Neural progenitor cell (in vitro differentiated cells): ENCODE data around the gene SP140L. TPM values are rescaled to one million over a fixed set of nuclear protein-coding genes. Genes with fewer than 3 reads are reported as not detected.

Source experiments
- DNase-seq: peaks from one replicate; pipeline ENCODE4 v3.0.0-alpha.2; 2016; ENCODE audit warnings: low spot score
- H2AFZ ChIP-seq: fragments of 200-600 bp; sonication (generic); replicated peaks from 2 replicates; pipeline ENCODE4 v1.6.1; 2016; ENCODE audit warnings: antibody characterized with exemption
- H3F3A ChIP-seq: fragments of 200-600 bp; sonication (generic); 2 replicates; pipeline ENCODE4 v1.6.1; 2016; ENCODE audit warnings: antibody characterized with exemption, low read depth
- H3K27ac ChIP-seq: fragments of 200-600 bp; sonication (generic); 2 replicates; pipeline ENCODE4 v1.5.1; 2016; ENCODE audit warnings: mild to moderate bottlenecking
- H3K27me3 ChIP-seq: fragments of 200-600 bp; sonication (generic); 2 replicates; pipeline ENCODE4 v1.6.1; 2016; ENCODE audit warnings: mild to moderate bottlenecking, moderate library complexity
- H3K36me3 ChIP-seq: fragments of 200-600 bp; sonication (generic); 2 replicates; pipeline ENCODE4 v1.5.1; 2016
- H3K4me1 ChIP-seq: fragments of 200-600 bp; sonication (generic); 2 replicates; pipeline ENCODE4 v1.6.1; 2016; ENCODE audit warnings: mixed run types
- H3K4me2 ChIP-seq: fragments of 200-600 bp; sonication (generic); 2 replicates; pipeline ENCODE4 v1.6.1; 2016
- H3K4me3 ChIP-seq: fragments of 200-600 bp; sonication (generic); 2 replicates; pipeline ENCODE4 v1.5.1; 2016
- H3K79me2 ChIP-seq: fragments of 200-600 bp; sonication (generic); 2 replicates; pipeline ENCODE4 v1.6.1; 2016; ENCODE audit warnings: low read depth
- H3K9ac ChIP-seq: fragments of 200-600 bp; sonication (generic); 2 replicates; pipeline ENCODE4 v1.6.1; 2016
- H3K9me3 ChIP-seq: fragments of 200-600 bp; sonication (generic); 2 replicates; pipeline ENCODE4 v1.5.1; 2016; ENCODE audit warnings: low read depth
- H4K20me1 ChIP-seq: fragments of 200-600 bp; sonication (generic); 2 replicates; pipeline ENCODE4 v1.6.1; 2016; ENCODE audit warnings: low read depth
- H3K27ac Mint-ChIP-seq: 3 replicates; pipeline ENCODE4 v1.8.0; 2021; ENCODE audit warnings: mixed read lengths
- H3K27me3 Mint-ChIP-seq: 2 replicates; pipeline ENCODE4 v1.8.0; 2022; ENCODE audit warnings: low read depth, mild to moderate bottlenecking, inconsistent platforms, moderate library complexity, mixed read lengths; ENCODE audit not compliant: insufficient read depth
- H3K36me3 Mint-ChIP-seq: 3 replicates; pipeline ENCODE4 v1.8.0; 2021; ENCODE audit warnings: mixed read lengths
- H3K4me1 Mint-ChIP-seq: 3 replicates; pipeline ENCODE4 v1.8.0; 2021; ENCODE audit warnings: mixed read lengths
- H3K4me3 Mint-ChIP-seq: 3 replicates; pipeline ENCODE4 v1.8.0; 2021; ENCODE audit warnings: mild to moderate bottlenecking, moderate library complexity, mixed read lengths
- H3K9me3 Mint-ChIP-seq: 3 replicates; pipeline ENCODE4 v1.8.0; 2020; ENCODE audit warnings: mixed read lengths
- CTCF ChIP-seq: fragments of 200-600 bp; sonication (generic); IDR thresholded peaks from 2 replicates; pipeline ENCODE4 v1.5.1; 2017; ENCODE audit warnings: antibody characterized with exemption, mild to moderate bottlenecking
- EZH2 ChIP-seq: fragments of 200-600 bp; sonication (generic); IDR thresholded peaks from 2 replicates; pipeline ENCODE4 v1.6.1; 2017; ENCODE audit warnings: antibody characterized with exemption, mild to moderate bottlenecking, moderate library complexity
- EZH2phosphoT487 ChIP-seq: fragments of 200-600 bp; sonication (generic); IDR thresholded peaks from 2 replicates; pipeline ENCODE4 v1.6.1; 2017; ENCODE audit warnings: antibody characterized with exemption
- total RNA-seq: library from RNA; depleted of rRNA; stranded (reverse); fragments of >200 nt; gene quantifications from 2 replicates; pipeline ENCODE4 v1.2.3, GENCODE V29; 2015; ENCODE audit warnings: low replicate concordance

The SP140L gene
- total RNA-seq, 1 donor from 2014 or later = 2.0 TPM

GRCh38 chr2:230305416-230306275 lies 21.3 kb upstream of the SP140L start:
- H3K4me2 ChIP-seq = no peak overlapping the region
- Mint-ChIP-seq H3K4me3 (no peak overlapping the region), H3K36me3 (no peaks in the 10 kb centered on the region)

GRCh38 chr2:230306474-230306873 lies 20.5 kb upstream of the SP140L start:
- Histone ChIP-seq H4K20me1 (no peaks in the 10 kb centered on the region), H2AFZ (no peak overlapping the region), H3K9ac (no peak overlapping the region), H3K79me2 (no peaks in the 10 kb centered on the region), H3K4me3 (no peak overlapping the region), H3F3A (no peaks in the 10 kb centered on the region), H3K9me3 (no peaks in the 10 kb centered on the region), H3K4me1 (no peaks in the 10 kb centered on the region), H3K27me3 (no peaks in the 10 kb centered on the region), H3K27ac (no peak overlapping the region), H3K4me2 (no peak overlapping the region), H3K36me3 (no peaks in the 10 kb centered on the region)
- no peaks in the 10 kb centered on the region for H3K36me3 Mint-ChIP-seq
- no peaks in the 10 kb centered on the region for H3K4me1 Mint-ChIP-seq
- H3K27ac Mint-ChIP-seq = no peak overlapping the region
- H3K4me3 Mint-ChIP-seq = no peak overlapping the region
- no peaks in the 10 kb centered on the region for H3K27me3 Mint-ChIP-seq
- H3K9me3 Mint-ChIP-seq = peaks cover 2% of the 10 kb centered on the region
- TF ChIP-seq CTCF (no peak), EZH2phosphoT487 (no peak)
- DNase-seq = no peak

More at GRCh38 chr2:230305416-230306275, 21.3 kb upstream of the SP140L start:
- no peaks in the 10 kb centered on the region for H3F3A ChIP-seq
- H3K9me3 ChIP-seq = no peaks in the 10 kb centered on the region
- TF ChIP-seq EZH2phosphoT487 (no peak), EZH2 (no peak), CTCF (no peak)
- no peak overlapping the region for H3K27ac ChIP-seq
- H3K27ac Mint-ChIP-seq = no peak overlapping the region
- H3K36me3 ChIP-seq = no peaks in the 10 kb centered on the region
- H3K4me1 ChIP-seq = no peaks in the 10 kb centered on the region
- no peak overlapping the region for H2AFZ ChIP-seq
- H3K79me2 ChIP-seq = no peaks in the 10 kb centered on the region
- peaks cover 2% of the 10 kb centered on the region for H3K9me3 Mint-ChIP-seq
- no peak overlapping the region for H3K4me3 ChIP-seq
- H3K27me3 Mint-ChIP-seq = no peaks in the 10 kb centered on the region
- no peaks in the 10 kb centered on the region for H3K27me3 ChIP-seq
- no peak for DNase-seq
- no peak overlapping the region for H3K9ac ChIP-seq
- no peaks in the 10 kb centered on the region for H3K4me1 Mint-ChIP-seq
- H4K20me1 ChIP-seq = no peaks in the 10 kb centered on the region

GRCh38 chr2:230307485-230307884 lies 19.5 kb upstream of the SP140L start:
- no peak overlapping the region for H3K4me3 ChIP-seq
- H4K20me1 ChIP-seq = no peaks in the 10 kb centered on the region
- DNase-seq = no peak
- no peak overlapping the region for H3K9ac ChIP-seq
- H3K4me1 ChIP-seq = peaks cover 7% of the 10 kb centered on the region
- no peak overlapping the region for H3K4me2 ChIP-seq
- no peaks in the 10 kb centered on the region for H3K4me1 Mint-ChIP-seq
- H3K27me3 ChIP-seq = no peaks in the 10 kb centered on the region
- H3K9me3 ChIP-seq = no peaks in the 10 kb centered on the region
- H3K36me3 ChIP-seq = no peaks in the 10 kb centered on the region
- H2AFZ ChIP-seq = no peak overlapping the region
- TF ChIP-seq EZH2phosphoT487 (no peak), CTCF (no peak), EZH2 (no peak)
- no peak overlapping the region for H3K4me3 Mint-ChIP-seq
- H3K9me3 Mint-ChIP-seq = peaks cover under 1% of the 10 kb centered on the region
- no peak overlapping the region for H3K27ac ChIP-seq
- no peak overlapping the region for H3K27ac Mint-ChIP-seq
- H3F3A ChIP-seq = peaks cover 3% of the 10 kb centered on the region
- H3K36me3 Mint-ChIP-seq = no peaks in the 10 kb centered on the region
- H3K79me2 ChIP-seq = no peaks in the 10 kb centered on the region
- H3K27me3 Mint-ChIP-seq = no peaks in the 10 kb centered on the region
